Measurements from ENCODE around the gene PNMA8C.

- TF ChIP-seq CTCF (conservative IDR thresholded peaks at IDR 0.05): no peak
- TF ChIP-seq ZFX (IDR thresholded peaks at IDR 0.05): no peak
Observed at GRCh38 chr19:46470376-46470775, 41.6 kb upstream of the PNMA8C start.
